Placental epithelial cell (primary cell): ENCODE results near the gene OSBPL8. TPM values are rescaled to one million over a fixed set of nuclear protein-coding genes. Genes with fewer than 3 reads are reported as not detected.

Experiments used
- small RNA-seq: library from RNA; depleted of rRNA; stranded (forward); fragments of <200 nt; gene quantifications from one replicate; pipeline ENCODE3, GENCODE V24; 2012
- total RNA-seq: library from RNA; depleted of rRNA; stranded (reverse); fragments of >200 nt; gene quantifications from 2 replicates; pipeline ENCODE4 v1.2.3, GENCODE V29; 2012

Gene OSBPL8, protein sequence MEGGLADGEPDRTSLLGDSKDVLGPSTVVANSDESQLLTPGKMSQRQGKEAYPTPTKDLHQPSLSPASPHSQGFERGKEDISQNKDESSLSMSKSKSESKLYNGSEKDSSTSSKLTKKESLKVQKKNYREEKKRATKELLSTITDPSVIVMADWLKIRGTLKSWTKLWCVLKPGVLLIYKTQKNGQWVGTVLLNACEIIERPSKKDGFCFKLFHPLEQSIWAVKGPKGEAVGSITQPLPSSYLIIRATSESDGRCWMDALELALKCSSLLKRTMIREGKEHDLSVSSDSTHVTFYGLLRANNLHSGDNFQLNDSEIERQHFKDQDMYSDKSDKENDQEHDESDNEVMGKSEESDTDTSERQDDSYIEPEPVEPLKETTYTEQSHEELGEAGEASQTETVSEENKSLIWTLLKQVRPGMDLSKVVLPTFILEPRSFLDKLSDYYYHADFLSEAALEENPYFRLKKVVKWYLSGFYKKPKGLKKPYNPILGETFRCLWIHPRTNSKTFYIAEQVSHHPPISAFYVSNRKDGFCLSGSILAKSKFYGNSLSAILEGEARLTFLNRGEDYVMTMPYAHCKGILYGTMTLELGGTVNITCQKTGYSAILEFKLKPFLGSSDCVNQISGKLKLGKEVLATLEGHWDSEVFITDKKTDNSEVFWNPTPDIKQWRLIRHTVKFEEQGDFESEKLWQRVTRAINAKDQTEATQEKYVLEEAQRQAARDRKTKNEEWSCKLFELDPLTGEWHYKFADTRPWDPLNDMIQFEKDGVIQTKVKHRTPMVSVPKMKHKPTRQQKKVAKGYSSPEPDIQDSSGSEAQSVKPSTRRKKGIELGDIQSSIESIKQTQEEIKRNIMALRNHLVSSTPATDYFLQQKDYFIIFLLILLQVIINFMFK
- total RNA-seq: 51.3 and 56.9 TPM in 2 replicates

GRCh38 chr12:76559400-76560085 lies at the start of gene OSBPL8:
TSS of gene OSBPL8 (minus strand) at chr12:76559771. CDS start at chr12:76487551, 72,220 bp downstream.

GRCh38 chr12:76348079-76348901 lies 211.3 kb downstream of the OSBPL8 start, which contains the start of gene BBS10:
TSS of gene BBS10 (minus strand) at chr12:76348415. CDS start at chr12:76348358, 57 bp downstream.

Small RNAs within 50 kb of the gene (small RNA-seq; reads per million reads assigned to genes)
- gene RN7SKP172: not detected

Other genes starting within 250 kb of the OSBPL8 start
- 6.3 and 8.6 TPM in 2 replicates for gene BBS10, start 211.4 kb downstream of the OSBPL8 start, total RNA-seq
- gene ZDHHC17, start 204.3 kb upstream of the OSBPL8 start, total RNA-seq: 81.6 and 109 TPM in 2 replicates